Upper lobe of left lung (tissue), 6 donors: Measurements from ENCODE around the gene GRIK4. TPM values are rescaled to one million over a fixed set of nuclear protein-coding genes. Genes with fewer than 3 reads are reported as not detected.

ENCODE experiments used
- ATAC-seq, 2 donors: fragments of 200-7000 bp; cut with Tn5 transposase; one replicate each; pipeline ENCODE4 v1.9.1; 2022; ENCODE audit warnings: mild to moderate bottlenecking in 2 of 2, moderate library complexity in 2 of 2; ENCODE audit not compliant: low FRiP score in 2 of 2
- DNase-seq, 2 donors: peaks; one replicate each; pipeline ENCODE4 v3.0.0-alpha.2; 2019 to 2020
- H3K27ac ChIP-seq, 4 donors: fragments of 200-600 bp; sonication (generic); one replicate each; pipeline ENCODE4 v1.5.1; 2016 to 2019
- H3K27me3 ChIP-seq, 4 donors: fragments of 200-600 bp; sonication (generic); one replicate each; pipeline ENCODE4 v1.5.1; 2017 to 2019
- H3K36me3 ChIP-seq, 4 donors: fragments of 200-600 bp; sonication (generic); one replicate each; pipeline ENCODE4 v1.5.1; 2016 to 2019
- H3K4me1 ChIP-seq, 4 donors: fragments of 200-600 bp; sonication (generic); one replicate each; pipeline ENCODE4 v1.5.1; 2018 to 2019
- H3K4me3 ChIP-seq, 4 donors: fragments of 200-600 bp; sonication (generic); one replicate each; pipeline ENCODE4 v1.5.1; 2017 to 2019; ENCODE audit warnings: mild to moderate bottlenecking in 2 of 4, moderate library complexity in 1 of 4
- H3K9me3 ChIP-seq, 4 donors: fragments of 200-600 bp; sonication (generic); one replicate each; pipeline ENCODE4 v1.5.1; 2018 to 2019
- EP300 ChIP-seq, 4 donors: sonication (generic); formaldehyde crosslinking; IDR thresholded peaks; one replicate each; pipeline ENCODE4 v1.5.1; 2017; ENCODE audit warnings: antibody characterized with exemption in 4 of 4, control low read depth in 2 of 4
- POLR2A ChIP-seq, 4 donors: fragments of 450-650 bp; IDR thresholded peaks; one replicate each; pipeline ENCODE4 v1.5.1; 2016 to 2017; ENCODE audit warnings: antibody characterized with exemption in 4 of 4, mild to moderate bottlenecking in 2 of 4
- POLR2AphosphoS5 ChIP-seq, 2 donors: sonication (generic); formaldehyde crosslinking; IDR thresholded peaks; one replicate each; pipeline ENCODE4 v1.5.1; 2017; ENCODE audit warnings: antibody characterized with exemption in 2 of 2
- WGBS, 2 donors: methylation state at CpG; one replicate each; pipeline ENCODE4 v1.1.5; 2017 to 2018; 5-methylcytosine and 5-hydroxymethylcytosine counted together
- total RNA-seq, 6 donors: library from RNA; depleted of rRNA in 4 of 6; stranded (reverse); fragments of >200 nt in 4 of 6; gene quantifications; one replicate each; pipeline versions ENCODE4 v1.1.0 to v1.2.1, GENCODE V29; 2016 to 2021
- TF ChIP-seq, protein P1 (sequence below), 6 experiments: fragments of 450-650 bp in 4 of 6; fragments of 200-600 bp in 2 of 6; sonication (generic) in 2 of 6; IDR thresholded peaks; one replicate each; pipeline ENCODE4 v1.5.1; 2016 to 2019; ENCODE audit warnings: antibody characterized with exemption in 6 of 6
- donor health status: DM: no; HTN: no; CAD: no; lungs with moderate emphysema.
- donor health status: DM: no; HTN: yes; CAD: no; lungs with severe emphysema.

Gene GRIK4
- total RNA-seq, 6 donors from 2014 or later = 0.30 to 8.4 (median 0.78) TPM

DNA sequence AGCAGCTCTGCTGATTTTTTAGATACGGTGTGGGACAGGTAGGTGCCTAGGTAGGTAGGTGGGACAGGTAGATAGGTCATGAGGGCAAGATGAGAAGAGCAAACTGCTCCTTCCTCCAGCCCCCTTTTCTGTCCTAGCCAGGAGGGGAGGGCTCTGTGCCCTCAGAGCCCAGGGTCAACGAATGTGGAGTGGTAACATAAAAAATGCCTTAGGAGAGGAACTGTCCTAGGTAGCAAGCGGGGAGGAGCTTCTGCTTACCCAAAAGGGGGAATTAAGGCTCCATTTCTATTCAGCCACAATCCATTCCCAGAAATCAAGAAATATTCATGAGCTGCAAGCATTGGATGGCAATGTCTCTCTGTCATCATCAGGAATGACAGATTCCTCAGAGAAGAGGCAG, 234.8 kb downstream of the GRIK4 start:
- no peaks in the 10 kb centered on the region for H3K27me3 ChIP-seq
- ATAC-seq (no peak), DNase-seq (no peak)
- H3K36me3 ChIP-seq = no peaks in the 10 kb centered on the region
- H3K4me3 ChIP-seq = no peak overlapping the region
- no peaks in the 10 kb centered on the region for H3K9me3 ChIP-seq
- TF ChIP-seq EP300 (IDR thresholded peaks at IDR 0.05) (no peak), POLR2A (IDR thresholded peaks at IDR 0.05) (no peak), POLR2AphosphoS5 (IDR thresholded peaks at IDR 0.05) (no peak)
- TF ChIP-seq, protein P1, sequence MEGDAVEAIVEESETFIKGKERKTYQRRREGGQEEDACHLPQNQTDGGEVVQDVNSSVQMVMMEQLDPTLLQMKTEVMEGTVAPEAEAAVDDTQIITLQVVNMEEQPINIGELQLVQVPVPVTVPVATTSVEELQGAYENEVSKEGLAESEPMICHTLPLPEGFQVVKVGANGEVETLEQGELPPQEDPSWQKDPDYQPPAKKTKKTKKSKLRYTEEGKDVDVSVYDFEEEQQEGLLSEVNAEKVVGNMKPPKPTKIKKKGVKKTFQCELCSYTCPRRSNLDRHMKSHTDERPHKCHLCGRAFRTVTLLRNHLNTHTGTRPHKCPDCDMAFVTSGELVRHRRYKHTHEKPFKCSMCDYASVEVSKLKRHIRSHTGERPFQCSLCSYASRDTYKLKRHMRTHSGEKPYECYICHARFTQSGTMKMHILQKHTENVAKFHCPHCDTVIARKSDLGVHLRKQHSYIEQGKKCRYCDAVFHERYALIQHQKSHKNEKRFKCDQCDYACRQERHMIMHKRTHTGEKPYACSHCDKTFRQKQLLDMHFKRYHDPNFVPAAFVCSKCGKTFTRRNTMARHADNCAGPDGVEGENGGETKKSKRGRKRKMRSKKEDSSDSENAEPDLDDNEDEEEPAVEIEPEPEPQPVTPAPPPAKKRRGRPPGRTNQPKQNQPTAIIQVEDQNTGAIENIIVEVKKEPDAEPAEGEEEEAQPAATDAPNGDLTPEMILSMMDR (IDR thresholded peaks at IDR 0.05) = no peak
- no peak overlapping the region for H3K27ac ChIP-seq
- 70 to 81% methylated on average over 3 of the region's 3 CpGs for WGBS, 2 donors
- H3K4me1 ChIP-seq = no peaks in the 10 kb centered on the region

DNA sequence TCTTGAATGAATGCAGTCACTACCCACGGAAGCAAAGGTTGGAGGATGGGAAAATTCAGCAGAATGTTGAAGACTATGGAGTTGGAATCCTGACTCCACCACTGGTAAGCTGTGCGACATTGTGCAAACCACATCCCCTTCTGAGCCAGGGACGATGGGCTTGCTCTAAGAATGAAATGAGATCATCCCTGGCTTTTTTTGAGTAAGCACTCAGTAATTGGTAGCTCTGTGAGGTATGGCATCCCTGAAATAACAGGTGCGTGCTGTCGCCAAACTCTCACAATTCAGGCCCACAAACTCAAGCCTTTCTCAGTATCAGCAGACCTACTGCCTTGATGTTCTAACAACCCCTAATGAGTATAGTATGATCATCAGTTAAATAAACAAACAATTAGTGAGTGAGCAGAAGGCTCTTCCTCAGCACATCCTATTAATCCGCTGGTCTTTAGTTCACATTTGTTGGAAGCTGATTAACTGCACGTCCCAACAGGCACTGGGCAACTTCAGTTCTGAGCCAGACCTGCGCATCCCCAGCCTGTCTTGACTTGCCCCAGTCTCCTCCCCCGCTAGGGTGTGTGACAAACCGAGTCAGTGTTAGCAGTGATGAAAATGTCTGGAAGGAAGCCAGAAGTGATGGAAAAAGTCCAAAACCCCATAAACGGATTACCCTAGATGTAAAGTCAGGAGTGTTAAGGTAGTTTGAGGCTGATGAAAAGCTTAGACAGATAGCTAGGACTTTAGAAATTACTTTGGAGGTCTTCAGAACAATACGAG, 235.5 kb downstream of the GRIK4 start:
- H3K9me3 ChIP-seq = no peaks in the 10 kb centered on the region
- ATAC-seq (no peak), DNase-seq (no peak)
- no peak overlapping the region for H3K27ac ChIP-seq
- 62 to 75% methylated on average over 12 of the region's 12 CpGs for WGBS, 2 donors
- no peak overlapping the region for H3K4me3 ChIP-seq
- no peaks in the 10 kb centered on the region for H3K36me3 ChIP-seq
- no peaks in the 10 kb centered on the region for H3K27me3 ChIP-seq
- no peaks in the 10 kb centered on the region for H3K4me1 ChIP-seq
- TF ChIP-seq, protein P1 (IDR thresholded peaks at IDR 0.05) = no peak
- TF ChIP-seq POLR2AphosphoS5 (IDR thresholded peaks at IDR 0.05) (no peak), POLR2A (IDR thresholded peaks at IDR 0.05) (no peak), EP300 (IDR thresholded peaks at IDR 0.05) (no peak)

DNA sequence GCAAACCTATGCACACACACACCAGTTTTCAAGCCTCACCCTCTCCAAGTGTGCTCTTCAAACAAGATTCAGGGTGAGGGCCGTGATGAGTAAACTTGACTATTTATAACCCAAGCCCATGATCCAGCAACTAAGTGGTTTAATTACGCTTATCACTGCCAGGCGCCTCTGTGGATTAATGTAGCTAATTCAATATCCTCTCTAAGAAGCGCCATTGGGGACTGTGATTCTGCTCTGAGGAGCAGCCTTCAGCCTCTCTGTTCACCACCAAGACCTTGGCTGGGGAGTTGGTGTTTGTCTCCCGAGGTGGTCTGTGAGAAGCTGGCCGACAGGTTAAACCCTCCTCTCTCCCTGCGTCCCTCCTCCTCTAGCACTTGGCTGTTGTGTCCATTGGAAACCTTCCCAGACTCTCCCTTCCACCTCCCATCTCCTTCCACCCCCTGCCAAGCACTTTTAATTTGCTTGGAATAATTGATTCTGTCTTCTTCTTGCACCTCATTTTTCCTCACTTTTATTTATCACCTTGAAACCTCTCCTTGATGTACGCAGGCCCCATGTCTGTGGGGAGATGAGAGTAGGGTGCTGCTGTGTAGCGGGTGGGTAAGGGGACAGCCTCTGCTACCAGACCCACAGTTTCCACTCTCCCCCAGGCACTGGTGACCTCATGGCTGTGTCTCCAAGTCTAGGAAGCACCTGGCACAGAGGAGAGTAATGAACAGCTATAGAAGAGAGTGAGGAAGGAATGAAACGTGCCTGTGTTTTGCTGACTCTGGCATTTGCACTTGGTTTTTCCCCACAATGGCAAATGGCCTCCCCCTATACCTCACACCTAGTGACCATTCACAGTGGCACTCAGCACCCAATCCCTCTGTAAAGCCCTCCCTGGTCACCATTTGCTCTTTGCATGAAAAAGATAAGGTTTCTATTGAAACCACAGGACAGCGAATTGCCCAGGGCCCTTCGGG, 236.6 kb downstream of the GRIK4 start:
- H3K9me3 ChIP-seq = no peaks in the 10 kb centered on the region
- H3K4me1 ChIP-seq = no peaks in the 10 kb centered on the region
- no peak overlapping the region for H3K4me3 ChIP-seq
- no peaks in the 10 kb centered on the region for H3K36me3 ChIP-seq
- no peaks in the 10 kb centered on the region for H3K27me3 ChIP-seq
- DNase-seq = no peak
- WGBS, 2 donors = 60 to 62% methylated on average over 11 to 12 of the region's 12 CpGs
- no peak for ATAC-seq
- TF ChIP-seq, protein P1 (IDR thresholded peaks at IDR 0.05) = no peak
- TF ChIP-seq POLR2A (IDR thresholded peaks at IDR 0.05) = no peak
- no peak for TF ChIP-seq POLR2AphosphoS5 (IDR thresholded peaks at IDR 0.05)
- TF ChIP-seq EP300 (IDR thresholded peaks at IDR 0.05) = no peak
- no peak overlapping the region for H3K27ac ChIP-seq

DNA sequence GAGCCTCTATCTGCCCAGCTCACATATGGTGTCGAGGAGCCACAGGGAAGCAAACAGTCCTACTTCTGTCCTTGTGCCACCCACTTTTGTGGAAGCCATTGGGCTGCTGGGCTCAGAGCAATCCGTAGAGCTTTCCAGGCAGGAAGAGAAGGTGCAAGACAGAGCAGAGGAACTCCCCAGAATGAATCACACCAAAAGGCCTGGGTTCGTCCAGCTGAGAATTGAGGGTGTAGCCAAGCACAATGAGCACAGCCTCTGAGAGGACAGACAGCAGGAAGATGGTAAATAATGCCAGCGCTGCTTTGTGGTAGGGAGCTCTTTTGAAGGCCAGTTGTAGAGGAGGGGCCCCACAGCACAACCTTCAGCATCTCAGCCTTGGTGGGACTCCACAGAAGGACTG, 237.8 kb downstream of the GRIK4 start:
- 81 to 100% methylated on average over 1 to 4 of the region's 4 CpGs for WGBS, 2 donors
- TF ChIP-seq POLR2AphosphoS5 (IDR thresholded peaks at IDR 0.05) (no peak), POLR2A (IDR thresholded peaks at IDR 0.05) (no peak), EP300 (IDR thresholded peaks at IDR 0.05) (no peak)
- TF ChIP-seq, protein P1 (IDR thresholded peaks at IDR 0.05) = no peak
- DNase-seq = no peak

More for the DNA sequence above, 237.8 kb downstream of the GRIK4 start:
- Histone ChIP-seq H3K27ac (no peak overlapping the region), H3K27me3 (no peaks in the 10 kb centered on the region), H3K9me3 (no peaks in the 10 kb centered on the region), H3K4me3 (no peak overlapping the region), H3K4me1 (no peaks in the 10 kb centered on the region), H3K36me3 (no peaks in the 10 kb centered on the region)
- ATAC-seq = no peak
